Measurements from ENCODE around the gene CD209.

The CD209 gene

DNA sequence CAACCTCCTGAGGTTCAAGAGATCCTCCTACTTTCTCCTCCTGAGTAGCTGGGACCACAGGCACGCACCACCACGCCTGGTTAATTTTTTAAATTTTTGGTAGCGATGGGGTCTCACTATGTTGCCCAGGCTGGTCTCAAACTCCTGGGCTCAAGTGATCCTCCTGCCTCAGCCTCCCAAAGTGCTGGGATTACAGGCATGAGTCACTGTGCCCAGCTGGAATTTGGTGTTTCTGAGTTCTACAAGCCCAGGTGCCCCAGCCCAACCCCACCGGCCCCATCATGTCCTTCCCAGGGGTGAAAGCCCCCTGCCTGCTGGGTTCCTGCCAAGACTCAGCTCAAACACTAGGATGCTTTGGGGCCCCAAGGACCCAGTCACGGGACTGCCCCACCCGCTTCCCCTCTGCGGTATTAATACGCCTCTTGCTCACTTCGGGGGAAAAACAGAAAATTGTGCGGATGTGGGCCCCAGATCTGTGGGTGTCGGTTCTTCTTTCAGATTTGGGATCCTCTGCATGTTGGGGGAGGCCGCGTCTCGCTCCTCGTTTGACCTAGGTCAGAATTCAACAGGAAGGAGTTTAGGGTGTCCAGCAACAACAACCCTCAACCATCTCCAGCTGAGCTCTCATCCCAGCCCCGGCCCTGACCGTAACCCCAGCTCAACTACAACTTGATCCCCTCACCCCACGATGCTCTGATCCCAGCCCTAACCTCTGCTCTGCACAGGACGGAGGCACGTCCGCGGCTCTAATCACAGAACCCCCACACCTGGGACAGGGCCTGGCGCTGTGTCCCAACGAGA is 41.7 kb downstream of the CD209 start:
- peak; percentile 9 for DNase-seq (ENCODE audit: low spot score)

DNA sequence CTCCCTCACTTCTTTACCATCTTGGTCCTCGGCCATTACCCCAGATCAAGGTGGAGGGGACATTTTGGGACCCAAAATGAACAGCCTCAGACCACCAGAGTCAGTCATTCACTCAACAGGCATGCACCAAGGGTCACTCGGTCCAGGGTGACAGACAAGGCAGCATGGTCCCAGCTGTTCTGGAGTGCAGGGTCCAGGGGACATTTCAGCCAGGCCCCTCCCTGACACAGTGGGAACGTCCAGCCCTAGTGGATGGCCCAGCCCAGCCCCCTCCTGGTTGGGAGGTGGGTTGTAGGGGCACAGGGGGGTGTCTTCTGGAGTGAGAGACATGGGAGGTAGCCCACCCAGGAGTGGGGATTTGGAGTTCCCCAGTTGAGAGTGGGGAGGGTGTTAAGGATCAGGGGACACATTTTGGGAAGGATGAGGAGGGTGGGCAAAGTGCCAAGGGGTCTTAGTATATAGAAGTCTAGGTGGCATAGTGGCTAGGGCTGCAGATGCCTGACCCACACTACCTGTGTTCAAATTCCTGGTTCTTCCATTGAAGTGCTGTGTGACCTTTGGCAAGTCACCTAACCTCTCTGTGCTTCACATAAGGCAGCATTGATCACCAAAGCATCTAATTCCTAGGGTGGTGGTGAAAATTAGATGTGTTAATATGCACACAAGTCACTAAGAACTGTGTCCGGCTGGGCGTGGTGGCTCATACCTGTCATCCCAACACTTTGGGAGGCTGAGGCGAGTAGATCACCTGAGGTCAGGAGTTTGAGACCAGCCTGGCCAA is 42.9 kb downstream of the CD209 start:
- DNase-seq (ENCODE audit: low spot score) = no peak

DNA sequence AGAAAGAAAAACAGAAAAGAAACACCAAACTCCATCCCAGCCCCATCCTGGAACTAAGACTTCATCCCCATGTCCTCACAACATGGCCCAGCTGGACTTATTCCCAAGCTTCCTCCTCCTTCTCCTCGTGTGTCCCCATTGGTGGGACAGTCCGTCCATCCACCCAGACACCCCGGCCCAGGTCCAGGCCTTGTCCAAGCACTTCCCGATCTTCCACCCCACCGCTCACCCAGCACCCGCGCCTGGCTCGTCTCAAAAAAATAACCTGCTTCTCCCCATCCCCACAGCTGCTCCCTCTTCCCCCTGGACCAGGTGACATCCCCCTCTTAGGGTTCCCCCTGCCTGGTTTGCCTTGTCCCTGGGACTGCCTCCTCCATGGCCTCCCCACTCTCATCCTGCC is 44.0 kb downstream of the CD209 start:
- no peak for DNase-seq (ENCODE audit: low spot score)

DNA sequence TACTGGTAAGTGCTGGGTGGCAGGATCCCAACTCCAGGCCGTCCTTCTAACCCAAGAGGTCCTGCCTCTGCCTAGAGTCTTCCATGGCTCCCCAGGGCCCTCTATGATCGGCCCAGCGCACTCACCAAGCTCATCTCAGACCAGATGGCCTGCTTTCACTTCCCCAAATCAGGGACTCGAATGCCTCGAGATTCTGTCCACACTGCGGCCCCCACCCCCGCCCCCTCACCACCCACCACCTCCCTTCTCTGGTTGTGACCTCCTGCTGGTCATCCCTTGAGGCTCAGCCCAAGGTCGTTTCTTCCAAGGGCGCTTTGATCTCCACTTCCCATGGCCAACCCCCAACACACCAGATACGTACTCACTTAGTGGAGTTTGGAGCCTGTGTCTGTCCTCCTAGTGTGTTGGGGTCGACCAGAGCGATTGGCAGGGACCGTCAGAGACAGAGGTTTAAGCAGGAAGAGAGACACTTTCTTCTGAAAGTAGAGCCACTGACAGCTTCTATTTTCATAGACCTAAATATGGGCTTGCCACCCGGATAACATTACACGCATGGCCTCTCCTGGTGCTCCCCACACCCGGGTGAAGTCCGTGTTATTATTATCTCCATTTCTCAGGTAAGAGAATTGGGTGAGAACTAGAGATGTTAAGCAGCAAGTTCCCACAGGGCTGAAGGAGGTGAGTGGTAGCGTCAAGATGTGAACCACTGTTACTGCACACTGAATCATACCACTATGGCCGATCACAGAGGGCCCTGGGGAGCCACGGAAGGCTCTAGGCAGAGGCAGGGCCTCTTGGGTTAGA is 45.5 kb downstream of the CD209 start, which contains the start of gene FCER2:
Gene FCER2, minus strand, starts transcription at position 478 of the 804 bp plus-strand sequence. CDS start 2,371 bp downstream, outside the sequence.
- DNase-seq (ENCODE audit: low spot score) = no peak

DNA sequence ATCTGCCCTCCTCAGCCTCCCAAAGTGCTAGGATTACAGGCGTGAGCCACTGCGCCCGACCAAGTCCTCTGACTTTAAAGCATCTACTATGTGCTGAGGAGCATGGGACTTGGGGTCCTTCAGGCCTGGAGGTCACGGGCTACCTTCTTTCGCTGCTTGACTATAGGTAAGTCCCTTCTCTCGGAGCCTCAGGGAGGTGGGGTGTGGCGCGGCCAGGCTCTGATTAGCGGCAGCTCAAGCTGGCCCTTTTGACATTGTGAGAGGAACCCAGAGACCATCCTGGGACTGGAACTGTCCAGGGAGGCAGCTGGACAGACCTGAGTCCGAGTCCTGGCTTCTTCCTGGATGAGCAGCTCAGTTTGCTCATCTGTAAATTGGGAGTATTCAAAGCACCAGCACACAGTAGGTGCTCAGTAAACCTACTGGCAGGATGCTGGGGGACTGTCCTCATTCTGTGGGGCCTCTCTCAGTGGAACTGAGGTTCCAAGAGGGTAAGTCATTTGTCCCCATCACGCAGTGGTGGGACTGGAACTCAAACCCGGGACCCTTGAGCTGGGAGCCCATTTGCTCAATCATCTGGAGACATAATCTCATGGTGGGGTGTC is 46.2 kb downstream of the CD209 start:
- DNase-seq (ENCODE audit: low spot score) = no peak

DNA sequence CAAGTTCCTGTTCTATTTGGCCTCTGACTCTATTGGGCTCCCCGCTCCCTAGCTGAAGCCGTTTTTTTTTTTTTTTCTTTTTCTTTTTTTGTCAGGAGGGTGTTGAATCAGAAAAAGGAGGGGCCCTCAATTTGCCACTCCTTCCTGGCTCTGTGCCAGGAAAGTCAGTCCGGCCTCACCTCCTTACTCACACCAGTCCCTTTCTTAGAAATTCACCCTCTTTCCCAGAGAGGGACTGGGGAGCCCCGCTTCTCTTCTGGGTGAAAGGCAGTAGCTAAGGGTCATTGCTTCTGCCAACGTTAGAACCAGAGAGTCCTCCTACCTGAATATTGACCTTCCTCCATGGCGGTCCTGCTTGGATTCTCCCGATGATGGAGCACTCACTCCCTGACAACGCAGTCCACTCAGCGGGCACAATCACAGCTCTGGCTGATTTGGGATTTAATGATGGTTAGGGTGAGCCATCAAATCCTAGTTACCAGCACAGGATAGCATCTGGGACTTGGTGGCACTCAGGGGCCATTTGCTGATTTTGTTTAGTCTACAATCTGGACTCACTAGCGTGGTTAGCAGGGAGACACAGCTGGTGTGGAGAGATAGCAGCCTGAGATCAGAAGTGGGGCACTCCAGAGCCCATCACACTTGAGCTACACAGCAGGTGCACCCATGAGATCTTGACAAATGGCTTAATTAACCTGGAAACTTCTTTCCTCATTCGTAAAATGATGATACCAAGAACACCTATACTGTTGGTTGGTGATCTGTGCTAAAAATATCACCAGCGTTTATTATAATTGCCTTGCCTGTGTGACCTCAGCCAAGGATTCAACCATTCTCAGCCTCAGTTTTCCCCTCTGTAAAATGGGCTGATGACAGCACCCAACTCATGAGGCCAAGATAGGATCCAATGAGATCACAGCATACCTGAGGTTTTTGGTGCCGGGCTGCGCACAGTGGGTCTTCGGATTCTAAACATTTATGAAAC is 47.6 kb downstream of the CD209 start:
- no peak for DNase-seq (ENCODE audit: low spot score)

DNA sequence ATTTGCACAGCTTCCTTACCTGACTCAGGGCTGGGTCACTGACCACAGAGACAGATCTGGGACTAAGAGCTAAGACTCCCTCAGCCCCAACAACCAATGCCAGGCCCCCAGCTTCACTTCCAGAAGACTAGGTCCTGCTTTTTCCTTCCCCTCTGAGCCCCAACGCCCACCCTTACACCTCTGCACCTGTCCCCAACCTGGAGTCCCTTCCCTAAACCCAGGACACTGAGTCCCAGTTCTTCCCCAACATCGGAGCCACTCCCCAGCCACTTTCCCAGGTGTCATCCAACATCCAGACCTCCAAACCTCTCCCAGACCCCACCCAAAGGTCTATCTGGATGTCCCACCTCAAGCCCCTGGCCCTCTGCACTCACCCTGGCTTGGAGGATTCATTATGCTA is 48.3 kb downstream of the CD209 start:
- no peak for DNase-seq (ENCODE audit: low spot score)

DNA sequence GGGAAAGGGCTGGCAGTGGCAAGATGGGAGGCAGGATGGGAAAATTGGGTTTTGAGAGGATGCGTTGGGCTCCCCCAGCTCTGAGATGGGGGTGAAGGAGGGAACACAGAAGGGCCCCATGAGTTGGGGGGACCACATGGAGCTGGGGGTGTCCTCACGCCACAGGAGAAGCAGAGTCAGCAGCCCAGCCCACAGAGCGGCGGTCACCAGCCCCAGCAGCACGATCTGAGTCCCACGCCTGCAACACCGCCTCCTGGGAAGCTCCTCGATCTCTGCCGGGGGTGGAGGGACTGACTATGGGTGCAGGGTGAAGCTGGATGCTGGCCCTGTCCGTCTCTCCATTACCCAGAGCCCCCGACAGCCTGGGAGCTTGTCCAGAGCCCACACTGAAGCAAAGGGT is 48.8 kb downstream of the CD209 start:
- no peak for DNase-seq (ENCODE audit: low spot score)

DNA sequence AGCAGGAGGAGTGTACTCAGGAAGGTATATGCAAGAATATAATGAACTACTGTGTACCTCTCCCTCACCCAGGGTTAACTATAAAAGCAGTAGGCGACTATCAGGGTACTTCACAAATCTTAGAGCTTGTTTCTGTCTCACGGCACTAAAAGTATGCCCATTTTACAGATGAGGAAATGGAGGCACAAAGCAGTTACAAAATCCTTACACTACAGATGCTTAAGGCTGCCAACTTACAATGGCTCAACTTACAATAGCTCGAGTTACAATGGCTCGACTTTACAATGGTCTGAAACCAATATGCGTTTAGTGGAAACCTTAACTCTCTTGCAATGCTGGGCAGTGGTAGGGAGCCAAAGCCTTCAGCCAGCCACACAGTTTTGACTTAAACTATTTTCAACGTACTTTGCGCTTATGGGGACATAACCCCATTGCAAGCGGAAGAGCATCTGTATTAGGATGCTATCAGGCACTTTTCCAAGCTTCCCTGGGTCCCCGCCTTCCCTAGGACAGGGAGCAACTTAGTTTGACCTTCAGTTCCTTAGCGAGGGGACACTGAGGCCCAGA is 49.5 kb downstream of the CD209 start:
- DNase-seq (ENCODE audit: low spot score) = no peak

DNA sequence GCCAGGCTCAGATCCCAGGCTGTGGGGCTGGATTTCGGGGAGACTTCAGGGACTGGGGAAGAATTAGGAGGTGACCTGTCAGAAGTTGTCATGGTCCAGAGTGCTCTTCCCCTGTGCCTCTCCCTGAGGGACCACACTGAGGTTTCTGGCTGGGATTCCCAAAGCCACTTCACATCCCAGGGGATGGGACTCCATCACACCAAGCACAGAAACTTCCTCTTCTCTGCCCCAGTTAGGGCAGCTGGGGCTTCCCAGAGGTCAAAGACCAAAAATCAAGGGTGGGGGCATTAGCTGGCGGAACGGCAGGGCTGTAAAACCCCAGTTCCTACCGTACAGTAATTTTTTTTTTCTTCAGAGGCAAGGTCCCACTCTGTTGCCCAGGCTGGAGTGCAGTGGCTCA is 52.8 kb downstream of the CD209 start:
- DNase-seq (ENCODE audit: low spot score) = no peak

DNA sequence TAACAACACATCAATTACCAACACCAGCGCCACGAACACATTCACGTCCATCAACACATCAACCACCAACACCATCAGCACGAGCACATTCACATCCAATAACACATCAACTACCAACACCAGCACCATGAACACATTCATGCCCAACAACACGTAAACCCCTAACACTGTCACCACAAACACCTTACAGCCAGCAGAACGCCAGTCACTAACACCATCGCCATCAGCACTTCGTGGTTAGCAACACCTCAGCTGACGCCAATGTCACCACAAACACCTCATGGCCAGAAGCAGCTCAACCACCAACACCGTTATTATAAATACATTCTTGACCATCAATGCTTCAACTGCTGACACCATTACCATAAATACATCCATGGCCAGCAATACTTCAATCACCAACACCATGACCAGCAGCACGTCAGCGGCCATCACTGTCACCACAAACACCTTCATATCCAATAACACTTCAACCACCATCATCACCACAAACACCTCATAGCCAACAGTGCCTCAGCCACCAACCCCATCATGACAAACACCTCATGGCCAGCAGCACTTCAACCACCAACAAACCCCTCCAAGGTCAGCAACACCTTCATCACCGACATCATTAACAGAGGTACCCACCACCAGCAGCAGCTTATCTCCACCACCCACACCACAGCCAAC is 54.8 kb downstream of the CD209 start:
- no peak for DNase-seq (ENCODE audit: low spot score)

DNA sequence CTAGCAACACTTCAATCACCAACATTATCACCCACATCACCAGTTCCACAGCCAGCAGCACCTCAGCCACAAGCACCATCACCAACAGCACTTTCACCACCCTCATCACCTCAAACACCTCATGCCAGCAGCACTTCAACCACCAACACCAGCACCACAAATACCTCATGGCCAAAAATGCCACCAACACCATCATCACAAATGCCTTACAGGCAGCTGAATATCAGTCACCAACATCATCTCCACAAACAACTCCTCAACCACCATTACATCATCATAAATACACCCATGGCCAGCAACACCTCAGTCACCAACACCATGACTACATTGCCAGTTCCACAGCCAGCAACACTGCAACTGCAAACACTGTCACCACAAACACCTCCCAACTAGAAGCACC is 55.8 kb downstream of the CD209 start:
- DNase-seq (ENCODE audit: low spot score) = no peak

DNA sequence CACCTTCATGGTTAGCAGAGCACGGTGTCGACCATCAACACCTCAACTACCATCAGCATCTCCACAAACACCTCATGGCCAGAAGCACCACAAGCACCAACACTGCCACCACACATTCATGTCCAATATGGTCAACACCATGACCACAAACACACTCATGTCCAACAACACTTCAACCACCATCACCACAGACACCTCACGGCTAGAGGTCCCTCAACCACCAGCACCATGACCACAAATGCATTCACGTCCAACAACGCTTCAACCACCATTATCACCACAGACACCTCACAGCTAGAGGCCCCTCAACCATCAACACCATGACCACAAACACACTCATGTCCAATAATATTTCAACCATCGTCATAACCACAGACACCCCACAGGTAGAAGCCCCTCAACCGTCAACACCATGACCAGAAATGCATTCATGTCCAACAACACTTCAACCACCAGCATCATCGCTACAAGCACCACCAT is 56.5 kb downstream of the CD209 start:
- no peak for DNase-seq (ENCODE audit: low spot score)
